ENCODE results near the gene TSPAN9. TPM values are rescaled to one million over a fixed set of nuclear protein-coding genes. Genes with fewer than 3 reads are reported as not detected.

TSPAN9 gene
- total RNA-seq, 8 experiments from 2014 or later, result 7.9 to 35.6 (median 13.5) TPM

- H3K4me1 ChIP-seq (replicated peaks in 1 of 2), result no peaks in the 10 kb centered on the region
- H3K27ac ChIP-seq, result no peak overlapping the region
- ATAC-seq (replicated peaks in 6 of 8), result peak in 3 of 8 experiments; percentile 10 to 25 (median 13)
- in situ Hi-C loops (cut with MboI; ENCODE audit: low pct_unique_long_range_greater_than_20kb in 2 of 9, low sequenced_read_pairs in 9 of 9, unreplicated experiment in 9 of 9), result no loop called here
- WGBS, 10 experiments, result 68 to 100% (median 82%) methylated on average over 1 to 4 of the region's 5 CpGs; no CpG with 5 or more reads in 4 of the 10 experiments
- H3K4me3 ChIP-seq, result no peak overlapping the region
Observed at GRCh38 chr12:3083921-3084347, 6.8 kb downstream of the TSPAN9 start.

DNA sequence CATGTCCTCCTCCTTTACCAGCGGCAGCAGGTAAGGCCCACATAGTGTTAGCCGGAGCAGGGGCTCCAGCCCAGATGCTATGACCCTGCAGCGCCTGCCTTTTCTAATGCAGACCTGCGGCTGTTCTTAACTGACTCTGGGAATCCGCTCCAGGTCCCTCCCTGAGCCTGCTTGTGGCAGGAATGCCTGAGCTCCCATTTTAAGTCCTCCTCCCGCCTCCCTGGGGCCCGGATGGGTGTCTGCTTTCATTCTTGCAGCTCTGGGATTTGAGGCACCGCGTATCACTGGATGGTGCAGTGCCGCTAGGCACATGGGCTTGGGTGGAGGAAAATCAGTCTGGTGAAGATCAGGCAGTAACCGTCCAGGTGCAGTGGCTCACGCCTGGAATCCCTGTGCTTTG lies 7.6 kb downstream of the TSPAN9 start:
- Histone ChIP-seq H3K27ac (no peak overlapping the region), H3K4me3 (no peak overlapping the region), H3K4me1 (replicated peaks in 1 of 2) (no peaks in the 10 kb centered on the region)
- WGBS, 10 experiments, result 58 to 100% (median 76%) methylated on average over 1 to 7 of the region's 12 CpGs; no CpG with 5 or more reads in 2 of the 10 experiments
- ATAC-seq (replicated peaks in 6 of 8), result peak in 1 of 8 experiments; percentile 11
- in situ Hi-C loops (cut with MboI; ENCODE audit: low pct_unique_long_range_greater_than_20kb in 2 of 9, low sequenced_read_pairs in 9 of 9, unreplicated experiment in 9 of 9), result no loop called here

DNA sequence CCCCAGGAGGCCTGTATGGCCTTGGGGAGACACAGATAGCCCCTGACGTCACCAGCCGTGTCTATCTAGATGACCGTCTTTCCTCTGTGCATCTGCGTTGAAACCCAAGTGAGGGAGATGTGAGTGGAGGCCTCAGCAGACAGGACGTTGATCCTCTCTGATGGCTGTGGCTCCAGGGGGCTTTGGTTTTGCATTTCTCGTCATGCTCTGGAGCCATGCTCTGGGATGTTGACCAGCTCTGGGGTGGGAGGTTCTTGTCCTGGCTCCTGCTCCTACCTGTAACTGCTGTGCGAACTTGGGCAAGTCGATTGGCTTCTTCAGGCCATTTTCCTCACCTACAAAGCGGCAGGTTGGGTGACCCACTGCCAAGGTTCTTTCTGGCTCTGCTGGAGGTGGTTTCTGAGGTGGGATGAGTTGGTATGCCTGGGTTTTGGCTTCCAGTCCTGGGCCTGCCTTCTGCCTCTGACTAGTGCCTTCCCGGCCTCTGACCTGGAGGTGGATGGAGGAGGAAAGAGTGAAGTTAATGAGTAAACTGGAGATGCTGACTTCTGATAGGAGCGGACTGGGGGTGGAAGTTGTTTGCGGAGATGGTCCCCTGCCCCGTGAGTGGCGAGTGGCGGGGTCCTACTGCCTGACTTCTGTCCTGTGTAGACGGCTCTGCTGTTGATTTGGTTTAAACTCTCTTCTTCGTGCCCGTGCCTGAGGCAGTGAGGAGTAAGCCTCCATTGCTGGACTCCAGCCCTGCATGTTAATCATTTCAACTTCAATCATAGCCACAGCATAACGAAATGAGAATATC lies 8.4 kb downstream of the TSPAN9 start:
- ATAC-seq (replicated peaks in 6 of 8), result peak in 3 of 8 experiments; percentile 38 to 52 (median 47)
- no peak overlapping the region for H3K27ac ChIP-seq
- WGBS, 10 experiments, result 0 to 90% (median 62%) methylated on average over 1 to 10 of the region's 19 CpGs; no CpG with 5 or more reads in 1 of the 10 experiments
- peaks cover 7% of the 10 kb centered on the region in 2 donors for H3K4me1 ChIP-seq (replicated peaks in 1 of 2)
- no peak overlapping the region for H3K4me3 ChIP-seq
- in situ Hi-C loops (cut with MboI; ENCODE audit: low pct_unique_long_range_greater_than_20kb in 2 of 9, low sequenced_read_pairs in 9 of 9, unreplicated experiment in 9 of 9), result no loop called here

DNA sequence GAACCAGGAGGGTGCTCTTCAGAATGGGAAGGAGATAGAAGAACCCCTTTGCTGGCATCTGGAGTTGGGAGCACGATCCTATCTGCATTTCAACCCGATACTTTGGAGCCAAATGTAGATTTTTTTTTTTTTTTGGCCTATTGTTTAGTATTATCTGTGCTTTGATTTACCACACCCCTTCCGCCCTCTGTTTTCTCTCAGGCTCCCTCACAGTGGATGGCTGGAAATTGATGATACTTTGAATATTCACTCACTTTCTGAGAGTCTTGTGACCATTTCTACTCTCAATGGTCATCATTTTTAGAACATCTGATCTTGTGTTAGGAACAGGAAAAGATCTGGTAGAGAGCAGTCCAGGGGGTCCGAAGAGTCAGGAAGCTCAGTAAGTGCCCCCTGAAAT lies 9.0 kb downstream of the TSPAN9 start:
- WGBS, 10 experiments, result 52 to 100% (median 68%) methylated on average over 1 to 4 of the region's 4 CpGs; no CpG with 5 or more reads in 2 of the 10 experiments
- peak in 3 of 8 experiments; percentile 25 to 63 (median 53) for ATAC-seq (replicated peaks in 6 of 8)
- Histone ChIP-seq H3K4me1 (replicated peaks in 1 of 2) (peaks cover 13% of the 10 kb centered on the region in 2 donors), H3K27ac (no peak overlapping the region), H3K4me3 (no peak overlapping the region)
- in situ Hi-C loops (cut with MboI; ENCODE audit: low pct_unique_long_range_greater_than_20kb in 2 of 9, low sequenced_read_pairs in 9 of 9, unreplicated experiment in 9 of 9), result no loop called here

GRCh38 chr12:3086729-3087323 lies 9.6 kb downstream of the TSPAN9 start:
- no peak overlapping the region for H3K27ac ChIP-seq
- WGBS, 10 experiments, result 77 to 99% (median 80%) methylated on average over 1 to 8 of the region's 9 CpGs; no CpG with 5 or more reads in 3 of the 10 experiments
- H3K4me3 ChIP-seq, result no peak overlapping the region
- peaks cover 18 to 19% of the 10 kb centered on the region in 2 donors for H3K4me1 ChIP-seq (replicated peaks in 1 of 2)
- in situ Hi-C loops (cut with MboI; ENCODE audit: low pct_unique_long_range_greater_than_20kb in 2 of 9, low sequenced_read_pairs in 9 of 9, unreplicated experiment in 9 of 9), result no loop called here
- no peak for ATAC-seq (replicated peaks in 6 of 8)

GRCh38 chr12:3087758-3088650 lies 10.8 kb downstream of the TSPAN9 start:
- Histone ChIP-seq H3K4me1 (replicated peaks in 1 of 2) (peaks cover 30 to 31% of the 10 kb centered on the region in 2 donors), H3K4me3 (no peak overlapping the region), H3K27ac (no peak overlapping the region)
- WGBS, 10 experiments, result 60 to 100% (median 82%) methylated on average over 1 to 3 of the region's 11 CpGs; no CpG with 5 or more reads in 5 of the 10 experiments
- in situ Hi-C loops (cut with MboI; ENCODE audit: low pct_unique_long_range_greater_than_20kb in 2 of 9, low sequenced_read_pairs in 9 of 9, unreplicated experiment in 9 of 9), result no loop called here
- ATAC-seq (replicated peaks in 6 of 8), result peak; percentile 32 to 60 (median 52)

DNA sequence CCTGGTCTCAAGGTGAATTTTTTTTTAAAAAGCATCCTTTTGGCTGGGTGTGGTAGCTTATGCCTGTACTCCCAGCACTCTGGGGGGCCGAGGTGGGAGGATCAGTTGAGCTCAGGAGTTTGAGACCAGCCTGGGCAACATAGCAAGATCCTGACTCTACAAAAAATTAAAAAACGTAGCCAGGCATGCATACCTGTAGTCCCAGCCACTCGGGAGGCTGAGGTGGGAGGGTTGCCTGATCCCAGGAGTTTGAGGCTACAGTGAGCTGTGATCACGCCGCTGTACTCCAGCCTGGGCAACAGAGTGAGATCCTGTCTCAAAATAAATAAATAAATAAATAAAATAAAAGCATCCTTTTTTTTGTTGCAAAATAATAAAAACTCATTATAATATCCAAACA lies 12.4 kb downstream of the TSPAN9 start:
- ATAC-seq (replicated peaks in 6 of 8), result no peak
- H3K4me3 ChIP-seq, result no peak overlapping the region
- H3K4me1 ChIP-seq (replicated peaks in 1 of 2), result peaks cover 32% of the 10 kb centered on the region in 2 donors
- WGBS, 10 experiments, result 60 to 100% (median 98%) methylated on average over 1 to 5 of the region's 5 CpGs; no CpG with 5 or more reads in 4 of the 10 experiments
- in situ Hi-C loops (cut with MboI; ENCODE audit: low pct_unique_long_range_greater_than_20kb in 2 of 9, low sequenced_read_pairs in 9 of 9, unreplicated experiment in 9 of 9), result no loop called here
- H3K27ac ChIP-seq, result no peak overlapping the region

DNA sequence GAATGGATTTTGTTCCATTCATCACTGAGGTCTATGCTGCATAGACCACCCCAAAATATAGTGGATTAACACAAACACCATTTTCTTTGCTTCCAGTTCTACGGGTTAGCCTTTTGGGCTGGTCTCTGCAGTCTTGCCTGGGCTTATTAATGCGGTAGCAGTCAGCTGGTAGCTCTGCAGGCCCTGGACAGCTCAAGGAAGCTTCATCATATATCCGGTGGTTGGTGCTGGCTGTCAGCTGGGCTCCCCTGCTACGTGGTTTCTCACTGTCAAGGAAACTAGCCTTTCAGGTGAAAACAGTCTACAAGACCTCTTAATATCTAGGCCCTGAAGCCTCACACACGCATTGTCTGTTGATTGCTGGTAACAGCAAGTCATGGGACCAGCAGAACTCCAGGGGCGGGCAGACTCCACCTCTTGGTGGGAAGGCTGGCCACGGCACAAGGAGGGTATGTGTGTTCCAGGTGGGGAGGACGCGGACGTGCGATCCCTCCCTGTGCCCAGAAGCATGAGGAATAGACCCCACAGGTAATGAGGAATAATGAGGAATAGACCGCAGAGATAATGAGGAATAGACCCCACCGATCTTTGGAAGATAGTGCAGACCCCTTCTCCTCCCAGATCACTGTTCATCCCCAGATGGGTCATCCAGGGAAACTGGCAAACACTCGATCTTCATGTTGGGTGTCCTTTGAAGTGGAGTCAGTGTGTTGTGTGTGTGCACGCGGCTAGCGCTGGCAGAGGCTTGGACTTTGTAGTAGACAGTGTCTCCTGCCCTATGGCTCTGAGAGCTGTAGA lies 13.3 kb downstream of the TSPAN9 start:
- in situ Hi-C loops (cut with MboI; ENCODE audit: low pct_unique_long_range_greater_than_20kb in 2 of 9, low sequenced_read_pairs in 9 of 9, unreplicated experiment in 9 of 9), result no loop called here
- Histone ChIP-seq H3K27ac (peak overlapping the region in 1 of 2 donors; percentile 42), H3K4me3 (no peak overlapping the region), H3K4me1 (replicated peaks in 1 of 2) (peaks cover 32% of the 10 kb centered on the region in 2 donors)
- WGBS, 10 experiments, result 53 to 100% (median 86%) methylated on average over 1 to 11 of the region's 17 CpGs; no CpG with 5 or more reads in 2 of the 10 experiments
- peak in 5 of 8 experiments; percentile 45 to 73 (median 61) for ATAC-seq (replicated peaks in 6 of 8)

DNA sequence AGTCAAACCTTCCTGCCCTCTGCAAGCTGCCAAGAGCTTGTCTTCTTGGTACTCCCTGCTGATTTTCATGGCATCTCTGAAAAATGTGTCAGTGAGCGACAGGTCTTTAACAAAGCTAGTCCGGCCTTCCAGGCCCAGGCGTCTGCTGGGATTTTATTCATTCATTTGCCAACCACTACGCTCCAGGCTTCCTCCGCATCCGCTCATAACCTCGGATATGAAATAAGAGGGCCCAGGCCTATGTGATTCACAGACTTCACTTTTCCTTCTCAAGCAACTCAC lies 13.8 kb downstream of the TSPAN9 start:
- H3K4me3 ChIP-seq, result no peak overlapping the region
- H3K27ac ChIP-seq, result no peak overlapping the region
- peaks cover 32% of the 10 kb centered on the region in 2 donors for H3K4me1 ChIP-seq (replicated peaks in 1 of 2)
- peak in 3 of 8 experiments; percentile 1 to 14 (median 3) for ATAC-seq (replicated peaks in 6 of 8)
- WGBS, 10 experiments, result 71 to 100% (median 90%) methylated on average over 3 to 6 of the region's 7 CpGs; no CpG with 5 or more reads in 4 of the 10 experiments
- in situ Hi-C loops (cut with MboI; ENCODE audit: low pct_unique_long_range_greater_than_20kb in 2 of 9, low sequenced_read_pairs in 9 of 9, unreplicated experiment in 9 of 9), result no loop called here

DNA sequence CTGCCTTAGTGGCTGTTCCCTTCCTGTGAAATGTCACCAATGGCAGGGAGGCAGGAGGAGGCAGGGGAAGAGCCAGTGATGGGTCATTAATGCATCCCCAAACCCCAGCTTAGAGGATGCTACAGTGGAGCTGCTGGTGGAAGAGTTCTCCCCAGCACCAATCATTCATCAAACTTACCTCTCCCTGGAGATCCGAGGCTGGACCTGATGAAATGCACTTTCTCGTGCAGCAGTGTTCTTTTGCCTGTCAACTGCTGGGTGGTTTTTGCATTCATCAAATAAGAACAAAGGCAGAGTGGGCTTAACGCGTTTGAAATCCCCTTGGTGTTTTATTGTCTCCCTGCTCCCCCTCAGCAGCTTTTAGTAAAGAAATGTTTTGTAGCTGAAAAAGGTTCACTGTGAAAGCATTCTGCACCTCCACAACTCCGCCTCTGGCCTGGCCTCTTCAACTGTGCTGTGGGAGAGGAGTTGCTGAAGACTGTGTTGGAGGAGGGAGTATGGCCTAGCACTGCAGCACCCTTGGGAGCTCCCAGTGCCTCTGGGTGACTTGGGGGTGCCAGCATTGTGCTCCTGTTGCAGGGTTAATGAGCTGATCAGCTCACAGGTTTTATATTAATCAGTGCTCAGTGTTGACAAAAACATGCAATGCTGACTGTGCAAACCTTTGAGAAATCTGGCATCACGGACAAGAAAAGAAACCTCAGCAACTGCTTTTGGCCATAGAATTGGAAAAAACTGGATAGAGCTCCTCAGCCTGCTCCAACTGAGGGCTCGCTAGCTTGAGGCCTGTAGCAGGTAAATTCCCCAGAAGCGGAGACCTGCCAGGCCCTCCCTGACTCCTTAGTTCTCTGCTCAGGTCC lies 14.4 kb downstream of the TSPAN9 start:
- in situ Hi-C loops (cut with MboI; ENCODE audit: low pct_unique_long_range_greater_than_20kb in 2 of 9, low sequenced_read_pairs in 9 of 9, unreplicated experiment in 9 of 9), result no loop called here
- H3K4me3 ChIP-seq, result no peak overlapping the region
- H3K4me1 ChIP-seq (replicated peaks in 1 of 2), result peaks cover 32% of the 10 kb centered on the region in 2 donors
- WGBS, 10 experiments, result 6 to 70% (median 47%) methylated on average over 2 to 5 of the region's 8 CpGs; no CpG with 5 or more reads in 2 of the 10 experiments
- H3K27ac ChIP-seq, result peak overlapping the region; percentile 50 to 73
- peak in 5 of 8 experiments; percentile 44 to 75 (median 52) for ATAC-seq (replicated peaks in 6 of 8)

DNA sequence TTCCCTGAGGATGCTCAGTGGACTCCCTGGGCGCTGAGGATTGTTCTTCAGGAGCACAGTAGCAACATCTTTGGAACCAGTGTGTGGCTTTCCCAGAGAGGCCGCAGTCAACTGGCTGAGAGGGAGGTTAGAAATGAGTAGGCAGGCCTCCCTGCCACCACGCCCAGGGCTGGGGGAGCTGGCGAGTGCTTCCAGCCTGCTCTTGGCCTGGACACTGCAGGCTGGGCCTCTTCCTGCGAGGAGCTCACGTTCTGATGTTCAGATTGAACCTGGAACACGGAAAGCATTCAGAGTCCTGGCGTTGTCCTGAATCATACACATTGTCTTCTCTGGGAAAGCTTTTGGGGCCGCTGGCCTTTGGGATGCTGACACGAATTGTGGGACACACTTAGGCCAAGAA lies 15.6 kb downstream of the TSPAN9 start:
- 65 to 100% (median 87%) methylated on average over 1 to 5 of the region's 10 CpGs; no CpG with 5 or more reads in 2 of the 10 experiments for WGBS, 10 experiments
- in situ Hi-C loops (cut with MboI; ENCODE audit: low pct_unique_long_range_greater_than_20kb in 2 of 9, low sequenced_read_pairs in 9 of 9, unreplicated experiment in 9 of 9), result no loop called here
- Histone ChIP-seq H3K4me3 (no peak overlapping the region), H3K4me1 (replicated peaks in 1 of 2) (peaks cover 32% of the 10 kb centered on the region in 2 donors), H3K27ac (peak overlapping the region in 1 of 2 donors; percentile 73)
- peak in 2 of 8 experiments; percentile 36 to 84 for ATAC-seq (replicated peaks in 6 of 8)

All from motor neuron (in vitro differentiated cells).